Caco-2 (cell line): ENCODE measurements around the gene PRXL2B. TPM values are rescaled to one million over a fixed set of nuclear protein-coding genes. Genes with fewer than 3 reads are reported as not detected.
"Not testable (repeated sequence)": the region's sequence is repeated elsewhere in the genome, so short reads cannot be mapped to it uniquely, and the experiment has no call there.

Experiments used
- BruUV-seq: library from RNA; stranded (reverse); fragments of 400-500 nt; replicated peaks from 2 replicates; lab custom pipeline; 2021; lab: Mats Ljungman, UMichigan
- CTCF ChIA-PET: fragments of 300-600 bp; sonication (Branson Sonifier 250); formaldehyde crosslinking; loops from one replicate; lab custom pipeline; 2022; ENCODE audit warnings: antibody characterized with exemption; lab: Charles Lee
- POLR2A ChIA-PET: fragments of 300-600 bp; sonication (Branson Sonifier 250); formaldehyde crosslinking; loops from one replicate; lab custom pipeline; 2022; ENCODE audit warnings: antibody characterized with exemption; lab: Charles Lee
- DNase-seq, 2 experiments: peaks; one replicate each; pipeline versions ENCODE4 v3.0.0 to v3.0.0-alpha.2; 2020 to 2022
- H3K27me3 ChIP-seq: replicated peaks from 2 replicates; pipeline ENCODE4 v1.6.0; 2011; ENCODE audit warnings: low read length; ENCODE audit not compliant: control insufficient read depth, insufficient read depth
- H3K36me3 ChIP-seq: 2 replicates; pipeline ENCODE4 v1.5.1; 2011; ENCODE audit warnings: low read length; ENCODE audit not compliant: control insufficient read depth, insufficient read depth
- H3K4me1 ChIP-seq: fragments of 250-450 bp; sonication (Bioruptor Pico); 2 replicates; pipeline ENCODE4 v1.5.1; 2020; ENCODE audit warnings: mild to moderate bottlenecking
- H3K4me3 ChIP-seq: 2 replicates; pipeline ENCODE4 v1.5.1; 2011; ENCODE audit warnings: low read depth, mild to moderate bottlenecking, control low read depth, low read length
- H3K9me3 ChIP-seq: fragments of 250-450 bp; sonication (Bioruptor Pico); 2 replicates; pipeline ENCODE4 v1.5.1; 2020; ENCODE audit warnings: mild to moderate bottlenecking, moderate library complexity
- H3K27ac Mint-ChIP-seq: one replicate; pipeline ENCODE4 v1.8.0; 2022; ENCODE audit warnings: mixed read lengths; ENCODE audit not compliant: unreplicated experiment
- H3K27me3 Mint-ChIP-seq: one replicate; pipeline ENCODE4 v1.8.0; 2022; ENCODE audit warnings: mixed read lengths; ENCODE audit not compliant: insufficient read depth, unreplicated experiment
- H3K36me3 Mint-ChIP-seq: one replicate; pipeline ENCODE4 v1.8.0; 2022; ENCODE audit warnings: mild to moderate bottlenecking, mixed read lengths; ENCODE audit not compliant: insufficient read depth, unreplicated experiment
- H3K4me1 Mint-ChIP-seq: one replicate; pipeline ENCODE4 v1.8.0; 2022; ENCODE audit warnings: low read depth, mixed read lengths; ENCODE audit not compliant: unreplicated experiment
- H3K4me3 Mint-ChIP-seq: one replicate; pipeline ENCODE4 v1.8.0; 2022; ENCODE audit warnings: mild to moderate bottlenecking, moderate library complexity, mixed read lengths; ENCODE audit not compliant: unreplicated experiment
- H3K9me3 Mint-ChIP-seq: one replicate; pipeline ENCODE4 v1.8.0; 2022; ENCODE audit warnings: mixed read lengths; ENCODE audit not compliant: unreplicated experiment
- intact Hi-C: fragments of 100-400 bp; cut with micrococcal nuclease; formaldehyde crosslinking; loops from one replicate; pipeline ENCODE4 v1.10.0; 2022; ENCODE audit not compliant: unreplicated experiment
- total RNA-seq: library from RNA; stranded (reverse); gene quantifications from 2 replicates; pipeline ENCODE4 v1.2.3, GENCODE V29; 2022
- TF ChIP-seq, protein P1 (sequence below), 2 experiments: fragments of 200-600 bp in 1 of 2; IDR thresholded peaks; 1 replicate in 1 of 2; 2 replicates in 1 of 2; pipeline versions ENCODE4 v1.5.1 to v1.8.0; 2011 to 2022; ENCODE audit warnings: antibody characterized with exemption in 1 of 2, control low read depth in 1 of 2, inconsistent platforms in 1 of 2, low read depth in 1 of 2, low read length in 1 of 2, mild to moderate bottlenecking in 1 of 2, moderate library complexity in 1 of 2; ENCODE audit not compliant: insufficient read depth in 1 of 2, severe bottlenecking in 1 of 2, unreplicated experiment in 1 of 2

The PRXL2B gene
- total RNA-seq, 1 experiment from 2014 or later: 16.2 TPM

DNA sequence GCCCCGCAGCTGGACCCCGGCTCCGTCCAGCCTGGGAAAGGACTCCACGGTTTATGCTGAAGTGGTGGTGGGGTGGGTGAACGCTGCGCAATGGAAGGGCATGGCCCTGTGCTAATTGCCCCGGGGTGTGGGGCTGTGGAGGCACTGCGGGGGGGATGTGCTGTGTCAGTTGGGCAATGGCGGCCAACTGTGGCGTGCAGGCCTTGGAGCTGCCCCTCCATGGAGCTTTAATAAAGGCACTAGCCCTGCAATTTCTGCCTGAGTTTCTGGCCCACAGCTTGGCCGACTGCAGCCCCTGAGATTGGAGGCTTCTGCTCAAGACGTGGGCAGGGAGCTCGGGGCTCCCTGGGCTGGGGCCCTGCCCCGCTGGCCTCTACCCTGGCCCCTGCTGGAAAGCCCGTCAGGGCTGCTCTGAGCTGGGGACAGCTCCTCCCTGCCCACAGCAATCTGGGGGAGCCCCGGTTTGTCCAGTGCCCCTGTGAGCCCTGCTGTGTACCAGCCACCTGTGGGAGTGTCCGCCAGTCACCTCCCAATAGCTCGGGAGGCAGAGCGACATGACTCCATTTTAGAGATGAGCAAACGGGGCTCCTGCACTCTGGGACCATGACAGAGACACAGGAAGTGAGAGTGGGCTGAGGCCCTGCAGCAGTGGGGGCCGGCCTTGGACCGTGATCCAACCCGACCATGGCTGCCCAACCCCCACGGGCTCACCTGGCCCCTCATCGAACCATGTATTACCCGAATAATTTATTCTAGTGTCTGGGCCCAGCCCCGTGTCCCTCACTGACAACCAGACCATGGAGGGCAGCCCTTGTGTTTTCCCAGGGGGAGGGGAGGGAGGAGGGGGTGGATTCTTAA, 39.1 kb upstream of the PRXL2B start:
- H3K9me3 Mint-ChIP-seq: no peaks in the 10 kb centered on the region
- H3K4me1 ChIP-seq: peaks cover 8% of the 10 kb centered on the region
- peaks cover 6% of the 10 kb centered on the region for H3K36me3 Mint-ChIP-seq
- H3K36me3 ChIP-seq: no peaks in the 10 kb centered on the region
- no TSS peak for BruUV-seq
- H3K4me3 ChIP-seq: peak overlapping the region; percentile 65
- H3K27ac Mint-ChIP-seq: no peak overlapping the region
- ChIA-PET POLR2A (interaction anchor here (0.6 kb wide), 1 partner anchor 21 kb away, joined by 8 read pairs; the partner anchor contains the start of gene PANK4), CTCF (interaction anchor here (0.6 to 1.4 kb wide), 4 partner anchors 13 to 133 kb away, joined by 3 to 6 read pairs (median 4); partner anchors contain the start of gene PANK4)
- no peak for DNase-seq
- TF ChIP-seq, protein P1, sequence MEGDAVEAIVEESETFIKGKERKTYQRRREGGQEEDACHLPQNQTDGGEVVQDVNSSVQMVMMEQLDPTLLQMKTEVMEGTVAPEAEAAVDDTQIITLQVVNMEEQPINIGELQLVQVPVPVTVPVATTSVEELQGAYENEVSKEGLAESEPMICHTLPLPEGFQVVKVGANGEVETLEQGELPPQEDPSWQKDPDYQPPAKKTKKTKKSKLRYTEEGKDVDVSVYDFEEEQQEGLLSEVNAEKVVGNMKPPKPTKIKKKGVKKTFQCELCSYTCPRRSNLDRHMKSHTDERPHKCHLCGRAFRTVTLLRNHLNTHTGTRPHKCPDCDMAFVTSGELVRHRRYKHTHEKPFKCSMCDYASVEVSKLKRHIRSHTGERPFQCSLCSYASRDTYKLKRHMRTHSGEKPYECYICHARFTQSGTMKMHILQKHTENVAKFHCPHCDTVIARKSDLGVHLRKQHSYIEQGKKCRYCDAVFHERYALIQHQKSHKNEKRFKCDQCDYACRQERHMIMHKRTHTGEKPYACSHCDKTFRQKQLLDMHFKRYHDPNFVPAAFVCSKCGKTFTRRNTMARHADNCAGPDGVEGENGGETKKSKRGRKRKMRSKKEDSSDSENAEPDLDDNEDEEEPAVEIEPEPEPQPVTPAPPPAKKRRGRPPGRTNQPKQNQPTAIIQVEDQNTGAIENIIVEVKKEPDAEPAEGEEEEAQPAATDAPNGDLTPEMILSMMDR (IDR thresholded peaks at IDR 0.05; ENCODE audit: insufficient read depth in 1 of 2, low read depth in 1 of 2, low read length in 1 of 2, severe bottlenecking in 1 of 2, unreplicated experiment in 1 of 2): no peak
- H3K4me1 Mint-ChIP-seq: no peaks in the 10 kb centered on the region
- H3K4me3 Mint-ChIP-seq: peak overlapping the region; percentile 85
- no peaks in the 10 kb centered on the region for H3K9me3 ChIP-seq
- H3K27me3 ChIP-seq: no peaks in the 10 kb centered on the region
- intact Hi-C loops: loop anchor here (1.0 kb wide), 1 partner anchor 133 kb away; no protein-coding TSS in a partner anchor
- no peaks in the 10 kb centered on the region for H3K27me3 Mint-ChIP-seq

DNA sequence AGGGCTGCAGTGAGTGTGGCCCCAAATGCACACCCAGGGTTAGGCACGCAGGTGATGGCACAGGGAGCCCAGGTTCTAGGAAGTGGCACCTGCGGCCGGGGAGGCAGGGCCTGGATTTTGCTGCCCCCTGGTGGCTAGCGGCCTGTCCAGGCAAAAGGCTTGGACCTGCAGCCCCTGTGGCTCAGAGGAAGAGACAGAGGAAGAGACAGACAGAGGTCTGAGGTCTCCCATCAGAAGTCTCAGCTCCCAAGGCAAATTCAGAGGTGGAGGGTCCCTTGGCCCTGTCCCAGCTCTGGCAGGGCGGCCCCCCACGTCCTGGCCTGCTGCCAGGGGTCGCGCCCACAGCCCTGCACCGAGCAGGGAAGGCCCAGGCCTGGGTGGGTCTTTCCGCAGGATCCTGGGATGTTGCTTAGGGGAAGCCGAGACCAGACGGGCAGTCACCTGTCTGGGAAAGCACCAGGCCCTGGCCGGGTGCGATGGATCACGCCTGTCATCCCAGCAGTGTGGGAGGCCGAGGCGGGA, 38.4 kb upstream of the PRXL2B start:
- Mint-ChIP-seq H3K36me3 (peaks cover 6% of the 10 kb centered on the region), H3K27me3 (no peaks in the 10 kb centered on the region), H3K9me3 (no peaks in the 10 kb centered on the region), H3K27ac (no peak overlapping the region), H3K4me1 (no peaks in the 10 kb centered on the region), H3K4me3 (no peak overlapping the region)
- Histone ChIP-seq H3K4me3 (no peak overlapping the region; the same call in 1 of the 2 replicates), H3K27me3 (no peaks in the 10 kb centered on the region), H3K36me3 (no peaks in the 10 kb centered on the region), H3K9me3 (no peaks in the 10 kb centered on the region), H3K4me1 (peaks cover 8% of the 10 kb centered on the region)
- CTCF ChIA-PET: interaction anchor here (1.4 kb wide), 1 partner anchor 13 kb away, joined by 3 read pairs; no protein-coding TSS in a partner anchor
- peak; percentile 70 to 82 for DNase-seq
- no TSS peak for BruUV-seq
- intact Hi-C loops: loop anchor here (1.0 kb wide), 1 partner anchor 134 kb away; no protein-coding TSS in a partner anchor
- TF ChIP-seq, protein P1 (IDR thresholded peaks at IDR 0.05; ENCODE audit: insufficient read depth in 1 of 2, low read depth in 1 of 2, low read length in 1 of 2, severe bottlenecking in 1 of 2, unreplicated experiment in 1 of 2): peak; percentile 77 to 88
- POLR2A ChIA-PET: no interaction called here

DNA sequence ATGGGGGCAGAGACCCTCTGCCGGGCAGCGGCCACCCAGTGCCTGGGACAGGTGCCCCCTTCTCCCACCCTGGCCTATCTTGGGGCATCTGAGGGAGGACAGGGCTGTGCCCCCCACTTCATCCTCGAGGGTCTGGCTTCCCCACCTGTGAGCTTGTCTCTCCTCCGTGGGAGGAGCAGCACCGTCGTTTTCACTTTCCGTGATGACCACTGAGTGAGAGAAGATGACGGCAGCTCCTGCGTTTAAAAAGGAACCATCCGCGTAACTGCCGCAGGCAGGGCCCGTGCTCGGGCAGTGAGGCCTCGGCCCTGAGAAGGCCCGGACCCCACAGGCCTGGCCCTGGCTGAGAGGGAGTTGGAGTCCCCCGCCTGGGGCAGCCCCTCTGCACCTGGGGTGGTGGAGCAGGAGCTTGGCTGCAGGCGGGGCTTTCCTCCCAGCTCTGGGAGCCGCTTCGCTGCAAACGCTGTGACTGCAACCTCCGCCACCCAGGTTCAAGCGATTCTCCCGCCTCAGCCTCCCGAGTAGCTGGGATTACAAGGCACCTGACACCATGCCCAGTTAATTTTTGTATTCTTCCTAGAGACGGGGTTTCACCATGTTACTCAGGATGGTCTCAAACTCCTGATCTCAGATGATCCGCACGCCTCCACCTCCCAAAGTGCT, 37.1 kb upstream of the PRXL2B start:
- intact Hi-C loops, H3K27me3 Mint-ChIP-seq: not testable (repeated sequence)

GRCh38 chr1:2550309-2550861, 36.2 kb upstream of the PRXL2B start:
- H3K36me3 ChIP-seq, H3K4me3 Mint-ChIP-seq, POLR2A ChIA-PET, H3K4me1 Mint-ChIP-seq, H3K4me1 ChIP-seq, H3K27me3 Mint-ChIP-seq, H3K27me3 ChIP-seq, H3K9me3 Mint-ChIP-seq, intact Hi-C loops, H3K4me3 ChIP-seq, H3K36me3 Mint-ChIP-seq, H3K9me3 ChIP-seq, BruUV-seq, H3K27ac Mint-ChIP-seq, CTCF ChIA-PET, DNase-seq: not testable (repeated sequence)

More for the DNA sequence above, 37.1 kb upstream of the PRXL2B start:
- H3K36me3 ChIP-seq, BruUV-seq, CTCF ChIA-PET, H3K9me3 Mint-ChIP-seq, H3K4me3 Mint-ChIP-seq, DNase-seq, H3K4me1 ChIP-seq, H3K36me3 Mint-ChIP-seq, H3K27ac Mint-ChIP-seq, H3K4me3 ChIP-seq, H3K4me1 Mint-ChIP-seq, H3K27me3 ChIP-seq, H3K9me3 ChIP-seq, POLR2A ChIA-PET: not testable (repeated sequence)

GRCh38 chr1:2551544-2551943, 35.0 kb upstream of the PRXL2B start:
- CTCF ChIA-PET: interaction anchor here (0.6 kb wide), 1 partner anchor 26 kb away, joined by 4 read pairs; no protein-coding TSS in a partner anchor
- DNase-seq, H3K9me3 Mint-ChIP-seq, H3K27ac Mint-ChIP-seq, H3K4me1 ChIP-seq, H3K36me3 Mint-ChIP-seq, BruUV-seq, H3K4me3 Mint-ChIP-seq, H3K27me3 ChIP-seq, H3K9me3 ChIP-seq, H3K27me3 Mint-ChIP-seq, H3K4me1 Mint-ChIP-seq, H3K4me3 ChIP-seq, H3K36me3 ChIP-seq, POLR2A ChIA-PET, intact Hi-C loops: not testable (repeated sequence)
